HepG2 (cell line): ENCODE data around the gene LRP10. TPM values are rescaled to one million over a fixed set of nuclear protein-coding genes. Genes with fewer than 3 reads are reported as not detected.

Experiments
- FOXP1 ChIP-seq, 2 experiments: fragments of 450-650 bp in 1 of 2; IDR thresholded peaks; 2 replicates each; pipeline ENCODE4 v1.6.1; 2017 to 2018; ENCODE audit warnings: antibody characterized with exemption in 1 of 2
- LCORL ChIP-seq, 2 experiments: fragments of 450-650 bp in 1 of 2; sonication (generic) in 1 of 2; formaldehyde crosslinking in 1 of 2; IDR thresholded peaks; 2 replicates each; pipeline versions ENCODE4 v1.5.0 to v1.6.1; 2017 to 2020; ENCODE audit warnings: antibody characterized with exemption in 1 of 2, missing genetic modification reagents in 1 of 2
- MAZ ChIP-seq, 2 experiments: sonication (generic) in 1 of 2; formaldehyde crosslinking in 1 of 2; IDR thresholded peaks; 2 replicates each; pipeline versions ENCODE4 v1.5.0 to v1.6.1; 2012 to 2020; ENCODE audit warnings: low read depth in 2 of 2, mild to moderate bottlenecking in 2 of 2, borderline replicate concordance in 1 of 2, improper control_type of control experiment in 1 of 2, low read length in 1 of 2, missing genetic modification reagents in 1 of 2, moderate library complexity in 1 of 2
- NFIB ChIP-seq: sonication (generic); formaldehyde crosslinking; IDR thresholded peaks from 2 replicates; pipeline ENCODE4 v1.9.0; 2021; ENCODE audit warnings: missing genetic modification reagents, mild to moderate bottlenecking, borderline replicate concordance
- ONECUT2 ChIP-seq: sonication (generic); formaldehyde crosslinking; IDR thresholded peaks from 2 replicates; pipeline ENCODE4 v1.4.0; 2020; ENCODE audit warnings: missing genetic modification reagents
- PAX8 ChIP-seq: sonication (generic); formaldehyde crosslinking; IDR thresholded peaks from 2 replicates; pipeline ENCODE4 v1.8.0; 2022; ENCODE audit warnings: mild to moderate bottlenecking, missing genetic modification reagents, borderline replicate concordance
- PCBP2 ChIP-seq: fragments of 200-400 bp; formaldehyde crosslinking; optimal IDR thresholded peaks from 2 replicates; pipeline ENCODE3; 2018; ENCODE audit warnings: low read length, low read depth; ENCODE audit not compliant: poor library complexity, severe bottlenecking
- SNAI1 ChIP-seq: sonication (generic); formaldehyde crosslinking; IDR thresholded peaks from 2 replicates; pipeline ENCODE4 v1.5.0; 2020; ENCODE audit warnings: mild to moderate bottlenecking, missing genetic modification reagents, borderline replicate concordance
- ZBTB7A ChIP-seq: sonication (generic); formaldehyde crosslinking; IDR thresholded peaks from 2 replicates; pipeline ENCODE4 v1.8.0; 2022; ENCODE audit warnings: mild to moderate bottlenecking, missing genetic modification reagents
- ZFP82 ChIP-seq: sonication (generic); formaldehyde crosslinking; IDR thresholded peaks from 2 replicates; pipeline ENCODE4 v1.5.1; 2020; ENCODE audit warnings: mild to moderate bottlenecking, missing genetic modification reagents, borderline replicate concordance
- ZNF775 ChIP-seq: sonication (generic); formaldehyde crosslinking; IDR thresholded peaks from 2 replicates; pipeline ENCODE4 v1.4.0; 2020; ENCODE audit warnings: missing genetic modification reagents, mild to moderate bottlenecking, moderate library complexity, borderline replicate concordance
- polyA plus RNA-seq, 8 experiments: library from polyadenylated mRNA; depleted of rRNA in 3 of 8; stranded (reverse) in 7 of 8; unstranded in 1 of 8; fragments of >200 nt; fragmentation: Illumina TruSeq in 4 of 8; extraction: Trizol in 4 of 8; gene quantifications; 2 replicates each; pipeline versions ENCODE4 v1.2.1 to v1.2.3, GENCODE V29; 2011 to 2016; ENCODE audit warnings: low read depth in 4 of 8, missing spikeins in 1 of 8, mixed read lengths in 1 of 8; ENCODE audit not compliant: insufficient read depth in 1 of 8
- total RNA-seq, 5 experiments: library from RNA; depleted of rRNA; stranded (reverse); fragments of >200 nt; fragmentation: Illumina TruSeq; extraction: Trizol; gene quantifications; 2 replicates each; pipeline ENCODE4 v1.2.3, GENCODE V29; 2016; ENCODE audit warnings: low read depth in 1 of 5
- TF ChIP-seq, protein P1 (sequence below): sonication (generic); formaldehyde crosslinking; IDR thresholded peaks from 2 replicates; pipeline ENCODE4 v1.5.1; 2020; ENCODE audit warnings: mild to moderate bottlenecking, missing genetic modification reagents, borderline replicate concordance
- TF ChIP-seq, protein P2 (sequence below): fragments of 450-650 bp; IDR thresholded peaks from 2 replicates; pipeline ENCODE4 v1.6.1; 2016
- TF ChIP-seq, protein P3 (sequence below): sonication (generic); formaldehyde crosslinking; IDR thresholded peaks from 2 replicates; pipeline ENCODE4 v1.9.0; 2021; ENCODE audit warnings: mild to moderate bottlenecking, missing genetic modification reagents

LRP10 gene
- total and polyA plus RNA-seq, 2 of the 13 experiments (the other 11 are each of a cell fraction or from before 2014, with no cell fraction given): 16.9 to 45.2 TPM

DNA sequence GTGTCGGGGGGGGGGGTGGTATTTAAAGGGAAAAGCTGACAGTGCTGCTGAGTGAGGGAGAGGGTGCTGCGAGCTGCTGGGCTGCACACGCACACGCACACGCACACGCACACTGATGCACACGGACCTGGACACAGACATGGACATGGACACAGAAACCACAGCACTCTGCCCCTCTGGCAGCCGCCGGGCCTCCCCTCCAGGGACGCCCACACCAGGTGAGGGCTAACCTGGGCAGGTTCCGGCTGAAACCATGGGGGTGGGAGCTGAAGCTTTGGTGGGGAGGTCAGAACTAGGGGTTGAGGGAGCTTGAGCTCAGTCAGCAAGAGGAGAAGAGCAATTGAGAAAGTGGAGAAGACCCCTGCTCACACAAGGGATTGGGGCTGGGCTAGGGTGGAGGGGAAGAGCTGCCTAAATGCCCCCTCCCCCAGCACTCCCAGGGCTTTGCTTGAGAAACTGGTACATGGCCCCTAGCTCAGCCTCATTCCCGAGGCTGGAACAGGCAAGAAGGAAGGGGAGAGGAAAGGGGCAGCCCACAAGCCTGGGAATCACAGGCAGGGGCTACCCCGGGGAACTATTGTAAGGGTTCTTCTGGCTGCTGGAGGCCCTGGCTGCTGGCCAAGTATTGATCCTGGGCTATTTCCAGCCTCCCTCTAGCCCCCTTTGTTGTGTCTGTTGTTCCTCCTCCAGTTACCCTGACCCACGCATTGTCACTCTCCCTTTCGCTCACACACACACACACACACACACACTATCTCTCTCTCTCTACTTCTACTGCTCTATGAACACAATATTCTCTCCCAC, 11.8 kb downstream of the LRP10 start, which contains the start of gene REM2 (continued):
- TF ChIP-seq, protein P1, sequence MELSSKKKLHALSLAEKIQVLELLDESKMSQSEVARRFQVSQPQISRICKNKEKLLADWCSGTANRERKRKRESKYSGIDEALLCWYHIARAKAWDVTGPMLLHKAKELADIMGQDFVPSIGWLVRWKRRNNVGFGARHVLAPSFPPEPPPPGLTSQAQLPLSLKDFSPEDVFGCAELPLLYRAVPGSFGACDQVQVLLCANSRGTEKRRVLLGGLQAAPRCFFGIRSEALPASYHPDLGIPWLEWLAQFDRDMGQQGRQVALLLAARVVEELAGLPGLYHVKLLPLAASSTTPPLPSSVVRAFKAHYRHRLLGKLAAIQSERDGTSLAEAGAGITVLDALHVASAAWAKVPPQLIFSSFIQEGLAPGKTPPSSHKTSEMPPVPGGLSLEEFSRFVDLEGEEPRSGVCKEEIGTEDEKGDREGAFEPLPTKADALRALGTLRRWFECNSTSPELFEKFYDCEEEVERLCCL (CRISPR knock-in tag): no peak
- TF ChIP-seq ONECUT2 (CRISPR knock-in tag): peak; percentile 84
- no peak for TF ChIP-seq SNAI1 (CRISPR knock-in tag)
- TF ChIP-seq PCBP2: no peak
- TF ChIP-seq ZBTB7A: 0 out of 2 replicates have a peak, but pooled peaks have one; percentile 60
- 0 out of 2 replicates have a peak, but pooled peaks have one; percentile 11 for TF ChIP-seq MAZ (IDR thresholded peaks at IDR 0.05; ENCODE audit: borderline replicate concordance, low read depth, low read length)
- no peak for TF ChIP-seq MAZ (CRISPR knock-in tag; IDR thresholded peaks at IDR 0.05; ENCODE audit: low read depth)
- peak; percentile 93 for TF ChIP-seq NFIB
- TF ChIP-seq, protein P2, sequence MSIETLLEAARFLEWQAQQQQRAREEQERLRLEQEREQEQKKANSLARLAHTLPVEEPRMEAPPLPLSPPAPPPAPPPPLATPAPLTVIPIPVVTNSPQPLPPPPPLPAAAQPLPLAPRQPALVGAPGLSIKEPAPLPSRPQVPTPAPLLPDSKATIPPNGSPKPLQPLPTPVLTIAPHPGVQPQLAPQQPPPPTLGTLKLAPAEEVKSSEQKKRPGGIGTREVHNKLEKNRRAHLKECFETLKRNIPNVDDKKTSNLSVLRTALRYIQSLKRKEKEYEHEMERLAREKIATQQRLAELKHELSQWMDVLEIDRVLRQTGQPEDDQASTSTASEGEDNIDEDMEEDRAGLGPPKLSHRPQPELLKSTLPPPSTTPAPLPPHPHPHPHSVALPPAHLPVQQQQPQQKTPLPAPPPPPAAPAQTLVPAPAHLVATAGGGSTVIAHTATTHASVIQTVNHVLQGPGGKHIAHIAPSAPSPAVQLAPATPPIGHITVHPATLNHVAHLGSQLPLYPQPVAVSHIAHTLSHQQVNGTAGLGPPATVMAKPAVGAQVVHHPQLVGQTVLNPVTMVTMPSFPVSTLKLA: 0 out of 2 replicates have a peak, but pooled peaks have one; percentile 15
- TF ChIP-seq, protein P3, sequence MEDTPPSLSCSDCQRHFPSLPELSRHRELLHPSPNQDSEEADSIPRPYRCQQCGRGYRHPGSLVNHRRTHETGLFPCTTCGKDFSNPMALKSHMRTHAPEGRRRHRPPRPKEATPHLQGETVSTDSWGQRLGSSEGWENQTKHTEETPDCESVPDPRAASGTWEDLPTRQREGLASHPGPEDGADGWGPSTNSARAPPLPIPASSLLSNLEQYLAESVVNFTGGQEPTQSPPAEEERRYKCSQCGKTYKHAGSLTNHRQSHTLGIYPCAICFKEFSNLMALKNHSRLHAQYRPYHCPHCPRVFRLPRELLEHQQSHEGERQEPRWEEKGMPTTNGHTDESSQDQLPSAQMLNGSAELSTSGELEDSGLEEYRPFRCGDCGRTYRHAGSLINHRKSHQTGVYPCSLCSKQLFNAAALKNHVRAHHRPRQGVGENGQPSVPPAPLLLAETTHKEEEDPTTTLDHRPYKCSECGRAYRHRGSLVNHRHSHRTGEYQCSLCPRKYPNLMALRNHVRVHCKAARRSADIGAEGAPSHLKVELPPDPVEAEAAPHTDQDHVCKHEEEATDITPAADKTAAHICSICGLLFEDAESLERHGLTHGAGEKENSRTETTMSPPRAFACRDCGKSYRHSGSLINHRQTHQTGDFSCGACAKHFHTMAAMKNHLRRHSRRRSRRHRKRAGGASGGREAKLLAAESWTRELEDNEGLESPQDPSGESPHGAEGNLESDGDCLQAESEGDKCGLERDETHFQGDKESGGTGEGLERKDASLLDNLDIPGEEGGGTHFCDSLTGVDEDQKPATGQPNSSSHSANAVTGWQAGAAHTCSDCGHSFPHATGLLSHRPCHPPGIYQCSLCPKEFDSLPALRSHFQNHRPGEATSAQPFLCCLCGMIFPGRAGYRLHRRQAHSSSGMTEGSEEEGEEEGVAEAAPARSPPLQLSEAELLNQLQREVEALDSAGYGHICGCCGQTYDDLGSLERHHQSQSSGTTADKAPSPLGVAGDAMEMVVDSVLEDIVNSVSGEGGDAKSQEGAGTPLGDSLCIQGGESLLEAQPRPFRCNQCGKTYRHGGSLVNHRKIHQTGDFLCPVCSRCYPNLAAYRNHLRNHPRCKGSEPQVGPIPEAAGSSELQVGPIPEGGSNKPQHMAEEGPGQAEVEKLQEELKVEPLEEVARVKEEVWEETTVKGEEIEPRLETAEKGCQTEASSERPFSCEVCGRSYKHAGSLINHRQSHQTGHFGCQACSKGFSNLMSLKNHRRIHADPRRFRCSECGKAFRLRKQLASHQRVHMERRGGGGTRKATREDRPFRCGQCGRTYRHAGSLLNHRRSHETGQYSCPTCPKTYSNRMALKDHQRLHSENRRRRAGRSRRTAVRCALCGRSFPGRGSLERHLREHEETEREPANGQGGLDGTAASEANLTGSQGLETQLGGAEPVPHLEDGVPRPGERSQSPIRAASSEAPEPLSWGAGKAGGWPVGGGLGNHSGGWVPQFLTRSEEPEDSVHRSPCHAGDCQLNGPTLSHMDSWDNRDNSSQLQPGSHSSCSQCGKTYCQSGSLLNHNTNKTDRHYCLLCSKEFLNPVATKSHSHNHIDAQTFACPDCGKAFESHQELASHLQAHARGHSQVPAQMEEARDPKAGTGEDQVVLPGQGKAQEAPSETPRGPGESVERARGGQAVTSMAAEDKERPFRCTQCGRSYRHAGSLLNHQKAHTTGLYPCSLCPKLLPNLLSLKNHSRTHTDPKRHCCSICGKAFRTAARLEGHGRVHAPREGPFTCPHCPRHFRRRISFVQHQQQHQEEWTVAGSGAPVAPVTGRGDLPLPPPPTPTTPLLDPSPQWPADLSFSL (CRISPR knock-in tag): 0 out of 2 replicates have a peak, but pooled peaks have one; percentile 41
- TF ChIP-seq ZNF775 (CRISPR knock-in tag): 0 out of 2 replicates have a peak, but pooled peaks have one; percentile 22
- TF ChIP-seq ZFP82 (CRISPR knock-in tag): peak; percentile 52; the same call in 1 of the 2 replicates
- peak; percentile 57; the same call in 1 of the 2 replicates for TF ChIP-seq FOXP1 (IDR thresholded peaks at IDR 0.05)
- TF ChIP-seq FOXP1 (CRISPR knock-in tag; IDR thresholded peaks at IDR 0.05): no peak
- no peak for TF ChIP-seq PAX8 (CRISPR knock-in tag)
- TF ChIP-seq LCORL (IDR thresholded peaks at IDR 0.05): 0 out of 2 replicates have a peak, but pooled peaks have one; percentile 32
- no peak for TF ChIP-seq LCORL (CRISPR knock-in tag; IDR thresholded peaks at IDR 0.05)
